Esophagus muscularis mucosa (tissue), 4 donors: ENCODE results near the gene RAB3D. TPM values are rescaled to one million over a fixed set of nuclear protein-coding genes. Genes with fewer than 3 reads are reported as not detected.

ENCODE experiments used
- DNase-seq: peaks from one replicate; pipeline ENCODE4 v3.0.0-alpha.2; 2017; ENCODE audit errors: extremely low spot score
- H3K27ac ChIP-seq, 4 donors: fragments of 200-600 bp; sonication (generic); replicated peaks in 1 of 4; 1 replicate in 3 of 4; 2 replicates in 1 of 4; pipeline ENCODE4 v1.5.1; 2016 to 2019; ENCODE audit warnings: mild to moderate bottlenecking in 1 of 4
- H3K27me3 ChIP-seq, 4 donors: fragments of 200-600 bp; sonication (generic); one replicate each; pipeline versions ENCODE4 v1.5.1 to v1.6.0; 2016 to 2019
- H3K36me3 ChIP-seq, 4 donors: fragments of 200-600 bp; sonication (generic); one replicate each; pipeline ENCODE4 v1.5.1; 2016 to 2019
- H3K4me1 ChIP-seq, 4 donors: fragments of 200-600 bp; sonication (generic); one replicate each; pipeline ENCODE4 v1.5.1; 2016 to 2019
- H3K4me3 ChIP-seq, 4 donors: fragments of 200-600 bp; sonication (generic); 1 replicate in 2 of 4; 2 replicates in 2 of 4; pipeline ENCODE4 v1.5.1; 2016 to 2019; ENCODE audit warnings: mild to moderate bottlenecking in 4 of 4, moderate library complexity in 1 of 4
- H3K9me3 ChIP-seq, 4 donors: fragments of 200-600 bp; sonication (generic); 1 replicate in 3 of 4; 2 replicates in 1 of 4; pipeline ENCODE4 v1.5.1; 2016 to 2019
- CTCF ChIP-seq, 3 experiments: fragments of 200-600 bp in 2 of 3; fragments of 450-650 bp in 1 of 3; sonication (generic) in 2 of 3; IDR thresholded peaks; one replicate each; pipeline ENCODE4 v1.5.1; 2017 to 2019; ENCODE audit warnings: antibody characterized with exemption in 3 of 3, mild to moderate bottlenecking in 2 of 3, moderate library complexity in 1 of 3
- EP300 ChIP-seq: sonication (generic); formaldehyde crosslinking; IDR thresholded peaks from one replicate; pipeline ENCODE4 v1.6.1; 2017; ENCODE audit warnings: antibody characterized with exemption
- POLR2A ChIP-seq: fragments of 450-650 bp; IDR thresholded peaks from one replicate; pipeline ENCODE4 v1.6.1; 2017; ENCODE audit warnings: antibody characterized with exemption, moderate library complexity, mild to moderate bottlenecking, low read depth
- POLR2AphosphoS5 ChIP-seq, 2 donors: sonication (generic); formaldehyde crosslinking; IDR thresholded peaks; one replicate each; pipeline ENCODE4 v1.6.1; 2017; ENCODE audit warnings: antibody characterized with exemption in 2 of 2
- WGBS: methylation state at CpG from one replicate; pipeline ENCODE4 v1.1.5; 2018; 5-methylcytosine and 5-hydroxymethylcytosine counted together
- intact Hi-C: fragments of 100-400 bp; cut with DNase I; formaldehyde crosslinking; loops from one replicate; pipeline ENCODE4 v1.15.1; 2023
- total RNA-seq, 4 donors: library from RNA; depleted of rRNA; stranded (reverse); fragments of >200 nt; gene quantifications; one replicate each; pipeline versions ENCODE4 v1.1.0 to v1.2.1, GENCODE V29; 2016

The RAB3D gene
- total RNA-seq, 4 donors from 2014 or later, result 15.1 to 40.3 (median 27.9) TPM

GRCh38 chr19:11361771-11362731 is 22.6 kb upstream of the RAB3D start:
- WGBS, result 78% methylated on average over 35 of the region's 35 CpGs
- no peak overlapping the region for H3K4me3 ChIP-seq
- intact Hi-C loops, result no loop called here
- H3K9me3 ChIP-seq, result no peaks in the 10 kb centered on the region
- no peaks in the 10 kb centered on the region for H3K27me3 ChIP-seq
- H3K36me3 ChIP-seq, result peaks cover 18 to 83% (median 67%) of the 10 kb centered on the region in 4 donors
- no peak for TF ChIP-seq CTCF (IDR thresholded peaks at IDR 0.05)
- no peak for TF ChIP-seq EP300
- TF ChIP-seq POLR2AphosphoS5 (IDR thresholded peaks at IDR 0.05), result no peak
- TF ChIP-seq POLR2A, result no peak
- H3K4me1 ChIP-seq, result peaks cover 0 to 12% (median 2%) of the 10 kb centered on the region in 4 donors
- DNase-seq, result no peak
- no peak overlapping the region for H3K27ac ChIP-seq

- Histone ChIP-seq H3K27ac (no peak overlapping the region), H3K36me3 (peaks cover 18 to 82% (median 66%) of the 10 kb centered on the region in 4 donors), H3K27me3 (no peaks in the 10 kb centered on the region), H3K4me1 (peaks cover 0 to 21% (median 10%) of the 10 kb centered on the region in 4 donors), H3K4me3 (no peak overlapping the region), H3K9me3 (no peaks in the 10 kb centered on the region)
- 62% methylated on average over 23 of the region's 43 CpGs for WGBS
- DNase-seq, result no peak
- TF ChIP-seq EP300 (no peak), POLR2AphosphoS5 (IDR thresholded peaks at IDR 0.05) (no peak)
- intact Hi-C loops, result no loop called here
Observed at GRCh38 chr19:11361037-11361770, 21.7 kb upstream of the RAB3D start.

GRCh38 chr19:11359421-11359820 is 20.0 kb upstream of the RAB3D start:
- Histone ChIP-seq H3K27ac (no peak overlapping the region), H3K4me3 (no peak overlapping the region), H3K9me3 (no peaks in the 10 kb centered on the region), H3K4me1 (peaks cover 5 to 27% (median 25%) of the 10 kb centered on the region in 4 donors), H3K36me3 (peaks cover 18 to 65% (median 54%) of the 10 kb centered on the region in 4 donors), H3K27me3 (no peaks in the 10 kb centered on the region)
- 91% methylated on average over 11 of the region's 11 CpGs for WGBS
- no peak for DNase-seq
- intact Hi-C loops, result no loop called here
- TF ChIP-seq EP300, result no peak
- no peak for TF ChIP-seq CTCF (IDR thresholded peaks at IDR 0.05)
- TF ChIP-seq POLR2AphosphoS5 (IDR thresholded peaks at IDR 0.05), result no peak
- no peak for TF ChIP-seq POLR2A

GRCh38 chr19:11356676-11357550 is 17.5 kb upstream of the RAB3D start:
- no peak for TF ChIP-seq CTCF (IDR thresholded peaks at IDR 0.05)
- TF ChIP-seq POLR2A, result no peak
- TF ChIP-seq POLR2AphosphoS5 (IDR thresholded peaks at IDR 0.05), result no peak
- no peak for TF ChIP-seq EP300
- 66% methylated on average over 8 of the region's 11 CpGs for WGBS
- Histone ChIP-seq H3K27me3 (no peaks in the 10 kb centered on the region), H3K36me3 (peaks cover 6 to 40% (median 34%) of the 10 kb centered on the region in 4 donors), H3K4me1 (peaks cover 5 to 28% (median 25%) of the 10 kb centered on the region in 4 donors), H3K9me3 (no peaks in the 10 kb centered on the region), H3K4me3 (peak overlapping the region in 1 of 4 donors; percentile 83), H3K27ac (peak overlapping the region in 1 of 4 donors; percentile 79)
- DNase-seq, result no peak
- intact Hi-C loops, result no loop called here
